ENCODE results near the gene GNG5.
A peak's percentile ranks its signal among the peaks of the same experiment; 100 is the strongest.

The GNG5 gene

DNA sequence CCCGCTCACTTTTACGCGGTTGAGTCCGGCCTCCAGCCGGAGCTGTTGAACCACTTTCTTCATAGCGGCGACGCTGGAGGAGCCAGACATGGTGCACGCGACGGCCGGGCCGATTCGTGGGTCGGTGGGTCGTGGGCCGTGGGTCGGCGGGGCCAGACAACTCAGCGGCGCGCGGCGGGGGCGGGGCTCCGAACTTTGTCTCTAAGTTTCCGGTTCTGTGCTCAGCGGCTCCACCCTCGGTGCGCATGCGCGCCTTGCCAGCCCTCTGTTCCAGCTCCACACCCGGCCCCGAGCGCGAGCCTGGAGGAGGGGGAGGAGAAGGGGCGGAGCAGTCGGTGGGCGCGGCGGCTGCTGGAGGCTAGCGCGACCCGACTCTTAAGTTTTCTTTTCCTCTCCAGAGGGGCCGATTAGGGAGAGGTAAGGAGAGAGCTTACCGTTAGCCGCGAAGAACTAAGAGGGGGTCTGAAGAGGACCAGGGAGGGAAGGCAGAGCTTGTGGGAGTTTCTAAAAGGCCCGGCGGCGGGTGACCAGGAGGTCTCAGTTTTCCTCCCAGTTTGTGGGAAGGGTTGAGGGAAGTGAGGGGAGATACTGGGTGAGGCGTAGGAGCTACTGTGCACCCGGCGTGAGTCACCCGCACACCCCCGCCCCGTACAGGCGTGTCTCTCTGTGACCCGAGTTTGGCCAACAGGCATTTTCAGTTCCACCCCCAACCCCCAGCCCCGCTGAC is at the start of gene GNG5, which contains the start of gene SPATA1:
Gene GNG5 (minus strand): TSS at position 580 of the 727 bp plus-strand sequence. CDS start 490 bp downstream, at position 90.
Gene SPATA1 (plus strand): TSS at position 385 of the 727 bp plus-strand sequence. CDS start 9,974 bp downstream, outside the sequence.
- H3K79me2 ChIP-seq (ENCODE audit: insufficient read depth, low read length): peaks cover 60% of the 10 kb centered on the region
- DNase-seq (peak; percentile 98), ATAC-seq (ENCODE audit: insufficient read depth, low read depth) (peak; percentile 88)

DNA sequence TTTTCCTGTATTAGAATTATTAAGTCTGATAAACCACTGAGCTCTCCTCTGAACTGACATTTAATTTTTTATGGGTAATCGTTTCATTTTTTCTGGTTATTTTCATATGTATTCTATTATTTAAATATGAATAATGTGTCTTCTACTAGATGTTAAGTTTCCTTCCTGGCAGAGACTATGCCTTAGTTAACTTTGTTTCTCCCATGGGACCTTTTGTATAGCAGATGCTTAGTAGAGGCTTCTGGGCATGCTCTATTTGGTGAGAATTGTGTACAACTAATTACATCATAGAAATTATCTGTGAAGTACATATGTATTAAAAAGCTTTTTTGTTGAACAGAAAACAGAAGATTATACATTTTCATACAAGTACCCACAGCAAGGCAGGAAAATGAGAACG is 44.4 kb upstream of the GNG5 start:
- TF ChIP-seq EZH2 (IDR thresholded peaks at IDR 0.05; ENCODE audit: borderline replicate concordance, low read depth, low read length, severe bottlenecking): no peak
- TF ChIP-seq, protein P1, sequence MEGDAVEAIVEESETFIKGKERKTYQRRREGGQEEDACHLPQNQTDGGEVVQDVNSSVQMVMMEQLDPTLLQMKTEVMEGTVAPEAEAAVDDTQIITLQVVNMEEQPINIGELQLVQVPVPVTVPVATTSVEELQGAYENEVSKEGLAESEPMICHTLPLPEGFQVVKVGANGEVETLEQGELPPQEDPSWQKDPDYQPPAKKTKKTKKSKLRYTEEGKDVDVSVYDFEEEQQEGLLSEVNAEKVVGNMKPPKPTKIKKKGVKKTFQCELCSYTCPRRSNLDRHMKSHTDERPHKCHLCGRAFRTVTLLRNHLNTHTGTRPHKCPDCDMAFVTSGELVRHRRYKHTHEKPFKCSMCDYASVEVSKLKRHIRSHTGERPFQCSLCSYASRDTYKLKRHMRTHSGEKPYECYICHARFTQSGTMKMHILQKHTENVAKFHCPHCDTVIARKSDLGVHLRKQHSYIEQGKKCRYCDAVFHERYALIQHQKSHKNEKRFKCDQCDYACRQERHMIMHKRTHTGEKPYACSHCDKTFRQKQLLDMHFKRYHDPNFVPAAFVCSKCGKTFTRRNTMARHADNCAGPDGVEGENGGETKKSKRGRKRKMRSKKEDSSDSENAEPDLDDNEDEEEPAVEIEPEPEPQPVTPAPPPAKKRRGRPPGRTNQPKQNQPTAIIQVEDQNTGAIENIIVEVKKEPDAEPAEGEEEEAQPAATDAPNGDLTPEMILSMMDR (IDR thresholded peaks at IDR 0.05; ENCODE audit: borderline replicate concordance, extremely low read depth, low read length, poor library complexity, severe bottlenecking): no peak
- no peak overlapping the region for H2AFZ ChIP-seq (ENCODE audit: low read depth, low read length)
- no peaks in the 10 kb centered on the region for H3K79me2 ChIP-seq (ENCODE audit: insufficient read depth, low read length)
- no peaks in the 10 kb centered on the region for H3K27me3 ChIP-seq (ENCODE audit: insufficient read depth, low read length, poor library complexity)
- H3K4me1 ChIP-seq (ENCODE audit: insufficient read depth, low read length): no peaks in the 10 kb centered on the region
- no peak overlapping the region for H3K9ac ChIP-seq (ENCODE audit: low read depth, low read length)
- H3K9me3 ChIP-seq (ENCODE audit: insufficient read depth, low read length, severe bottlenecking): no peaks in the 10 kb centered on the region
- H3K36me3 ChIP-seq (ENCODE audit: insufficient read depth, low read length): peaks cover 4% of the 10 kb centered on the region
- no peaks in the 10 kb centered on the region for H4K20me1 ChIP-seq (ENCODE audit: insufficient read depth, low read length)
- no peak overlapping the region for H3K4me3 ChIP-seq (ENCODE audit: low read depth in 1 of 2, low read length in 2 of 2)
- H3K27ac ChIP-seq (ENCODE audit: low read length): no peak overlapping the region
- no peak for DNase-seq
- no peak overlapping the region for H3K4me2 ChIP-seq (ENCODE audit: insufficient read depth, low read length)
- no peak for ATAC-seq (ENCODE audit: insufficient read depth, low read depth)

More for the DNA sequence above, at the start of gene GNG5, which contains the start of gene SPATA1:
- Histone ChIP-seq H2AFZ (ENCODE audit: low read depth, low read length) (peak within 1 kb of the TSS; percentile 73), H3K4me2 (ENCODE audit: insufficient read depth, low read length) (peak within 1 kb of the TSS; percentile 82), H3K27ac (ENCODE audit: low read length) (peak within 1 kb of the TSS; percentile 86), H3K9ac (ENCODE audit: low read depth, low read length) (peak within 1 kb of the TSS; percentile 72), H3K9me3 (ENCODE audit: insufficient read depth, low read length, severe bottlenecking) (no peaks in the 10 kb centered on the region), H3K4me1 (ENCODE audit: insufficient read depth, low read length) (peaks cover 49% of the 10 kb centered on the region), H3K27me3 (ENCODE audit: insufficient read depth, low read length, poor library complexity) (no peaks in the 10 kb centered on the region), H4K20me1 (ENCODE audit: insufficient read depth, low read length) (peaks cover 38% of the 10 kb centered on the region), H3K36me3 (ENCODE audit: insufficient read depth, low read length) (peaks cover 18% of the 10 kb centered on the region), H3K4me3 (ENCODE audit: low read depth in 1 of 2, low read length in 2 of 2) (peak within 1 kb of the TSS; percentile 48 to 69)
- no peak for TF ChIP-seq EZH2 (IDR thresholded peaks at IDR 0.05; ENCODE audit: borderline replicate concordance, low read depth, low read length, severe bottlenecking)
- TF ChIP-seq, protein P1 (IDR thresholded peaks at IDR 0.05; ENCODE audit: borderline replicate concordance, extremely low read depth, low read length, poor library complexity, severe bottlenecking): no peak

DNA sequence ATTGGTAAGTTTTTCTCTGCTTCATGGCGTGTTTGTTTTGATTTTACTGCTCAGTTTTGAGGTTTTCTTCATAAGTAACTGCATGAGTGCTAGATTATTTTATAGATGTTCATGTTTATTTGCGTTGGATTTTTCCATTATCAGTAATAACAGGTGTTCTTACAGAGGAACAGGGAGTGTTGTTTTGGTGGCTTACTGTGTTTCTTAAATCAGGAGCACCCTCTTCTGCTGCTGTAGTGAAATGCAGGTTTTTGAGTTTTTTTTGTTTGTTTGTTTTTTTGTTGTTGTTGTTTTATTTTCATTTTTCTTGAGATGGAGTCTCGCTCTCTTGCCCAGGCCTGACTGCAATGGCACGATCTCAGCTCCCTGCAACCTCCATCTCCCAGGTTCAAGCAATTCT is 35.3 kb upstream of the GNG5 start:
- Histone ChIP-seq H3K27me3 (ENCODE audit: insufficient read depth, low read length, poor library complexity) (no peaks in the 10 kb centered on the region), H3K4me2 (ENCODE audit: insufficient read depth, low read length) (no peak overlapping the region), H3K27ac (ENCODE audit: low read length) (no peak overlapping the region), H2AFZ (ENCODE audit: low read depth, low read length) (no peak overlapping the region), H3K36me3 (ENCODE audit: insufficient read depth, low read length) (no peaks in the 10 kb centered on the region), H3K9ac (ENCODE audit: low read depth, low read length) (no peak overlapping the region), H3K4me3 (ENCODE audit: low read depth in 1 of 2, low read length in 2 of 2) (no peak overlapping the region), H3K79me2 (ENCODE audit: insufficient read depth, low read length) (no peaks in the 10 kb centered on the region), H3K9me3 (ENCODE audit: insufficient read depth, low read length, severe bottlenecking) (no peaks in the 10 kb centered on the region), H4K20me1 (ENCODE audit: insufficient read depth, low read length) (no peaks in the 10 kb centered on the region), H3K4me1 (ENCODE audit: insufficient read depth, low read length) (no peaks in the 10 kb centered on the region)
- no peak for ATAC-seq (ENCODE audit: insufficient read depth, low read depth)
- no peak for DNase-seq
- TF ChIP-seq, protein P1 (IDR thresholded peaks at IDR 0.05; ENCODE audit: borderline replicate concordance, extremely low read depth, low read length, poor library complexity, severe bottlenecking): peak; percentile 44
- no peak for TF ChIP-seq EZH2 (IDR thresholded peaks at IDR 0.05; ENCODE audit: borderline replicate concordance, low read depth, low read length, severe bottlenecking)

All from DND-41 (cell line).